Neural crest cell (in vitro differentiated cells): Measurements from ENCODE around the gene TOPBP1. TPM values are rescaled to one million over a fixed set of nuclear protein-coding genes. Genes with fewer than 3 reads are reported as not detected.

ENCODE experiments used
- DNase-seq: peaks from one replicate; pipeline ENCODE4 v3.0.0; 2021; ENCODE audit warnings: low read depth, mixed read lengths, low spot score
- H3K27ac Mint-ChIP-seq: one replicate; pipeline ENCODE4 v1.8.0; 2021; ENCODE audit warnings: mild to moderate bottlenecking, mixed read lengths; ENCODE audit not compliant: unreplicated experiment
- H3K27me3 Mint-ChIP-seq: 2 replicates; pipeline ENCODE4 v1.8.0; 2021; ENCODE audit warnings: low read depth, mild to moderate bottlenecking, mixed read lengths
- H3K36me3 Mint-ChIP-seq: 2 replicates; pipeline ENCODE4 v1.8.0; 2021; ENCODE audit warnings: low read depth, mild to moderate bottlenecking, mixed read lengths
- H3K4me1 Mint-ChIP-seq: 2 replicates; pipeline ENCODE4 v1.8.0; 2021; ENCODE audit warnings: mixed read lengths
- H3K4me3 Mint-ChIP-seq: one replicate; pipeline ENCODE4 v1.8.0; 2021; ENCODE audit warnings: mild to moderate bottlenecking, mixed read lengths
- H3K9me3 Mint-ChIP-seq: 2 replicates; pipeline ENCODE4 v1.8.0; 2021; ENCODE audit warnings: mixed read lengths
- CTCF ChIP-seq: fragments of 200-600 bp; sonication (generic); conservative IDR thresholded peaks from 2 replicates; pipeline ENCODE4 v1.5.0; 2021; ENCODE audit warnings: antibody characterized with exemption, mild to moderate bottlenecking
- long read RNA-seq: library from polyadenylated mRNA; unstranded; transcript quantifications from one replicate; pipeline ENCODE4 v2.0.0, GENCODE V29; 2020
- total RNA-seq: library from RNA; stranded (reverse); gene quantifications from 2 replicates; pipeline ENCODE4 v1.2.1, GENCODE V29; 2021

The TOPBP1 gene
- 56.0 and 58.8 TPM in 2 replicates for total RNA-seq
- long read RNA-seq, full-length matches to known transcripts, result 2 of 35 reads
- long read RNA-seq, partial matches to known transcripts, result 28 of 35 reads
- long read RNA-seq, other reads (novel, unspliced or antisense), result 5 of 35 reads

GRCh38 chr3:133661454-133662277 is at the start of gene TOPBP1:
TOPBP1 (minus strand) TSS chr3:133661941; CDS start chr3:133661127, 814 bp downstream.
- H3K4me3 Mint-ChIP-seq, result peak within 1 kb of the TSS; percentile 98
- peak within 1 kb of the TSS; percentile 98 for H3K27ac Mint-ChIP-seq
- H3K36me3 Mint-ChIP-seq, result no peaks in the 10 kb centered on the region
- H3K9me3 Mint-ChIP-seq, result no peaks in the 10 kb centered on the region
- H3K27me3 Mint-ChIP-seq, result no peaks in the 10 kb centered on the region
- no peak for TF ChIP-seq CTCF
- H3K4me1 Mint-ChIP-seq, result peaks cover 43% of the 10 kb centered on the region
- DNase-seq, result peak; percentile 77

- no peak for TF ChIP-seq CTCF
- DNase-seq, result no peak
- peaks cover 51% of the 10 kb centered on the region for H3K27me3 Mint-ChIP-seq
- H3K9me3 Mint-ChIP-seq, result no peaks in the 10 kb centered on the region
- H3K36me3 Mint-ChIP-seq, result no peaks in the 10 kb centered on the region
- H3K27ac Mint-ChIP-seq, result no peak overlapping the region
- H3K4me1 Mint-ChIP-seq, result no peaks in the 10 kb centered on the region
- no peak overlapping the region for H3K4me3 Mint-ChIP-seq
These were observed 49.3 kb upstream of the TOPBP1 start for GRCh38 chr3:133711013-133711412.

- Mint-ChIP-seq H3K36me3 (no peaks in the 10 kb centered on the region), H3K4me3 (no peak overlapping the region), H3K27me3 (peaks cover 63% of the 10 kb centered on the region), H3K9me3 (no peaks in the 10 kb centered on the region), H3K27ac (no peak overlapping the region), H3K4me1 (peaks cover 1% of the 10 kb centered on the region)
- DNase-seq, result no peak
- no peak for TF ChIP-seq CTCF
These were observed 47.5 kb upstream of the TOPBP1 start for GRCh38 chr3:133709139-133709750.

- DNase-seq, result no peak
- TF ChIP-seq CTCF, result no peak
- Mint-ChIP-seq H3K36me3 (no peaks in the 10 kb centered on the region), H3K27ac (no peak overlapping the region), H3K27me3 (peaks cover 58% of the 10 kb centered on the region), H3K4me3 (no peak overlapping the region), H3K4me1 (peaks cover 7% of the 10 kb centered on the region), H3K9me3 (no peaks in the 10 kb centered on the region)
These were observed 44.3 kb upstream of the TOPBP1 start for GRCh38 chr3:133706033-133706432.

- H3K27me3 Mint-ChIP-seq, result peaks cover 38% of the 10 kb centered on the region
- TF ChIP-seq CTCF, result no peak
- no peak overlapping the region for H3K27ac Mint-ChIP-seq
- peaks cover 7% of the 10 kb centered on the region for H3K4me1 Mint-ChIP-seq
- DNase-seq, result no peak
- H3K36me3 Mint-ChIP-seq, result no peaks in the 10 kb centered on the region
- no peak overlapping the region for H3K4me3 Mint-ChIP-seq
- H3K9me3 Mint-ChIP-seq, result no peaks in the 10 kb centered on the region
These were observed 42.2 kb upstream of the TOPBP1 start for GRCh38 chr3:133703915-133704314.
